Fibroblast of lung (primary cell): ENCODE measurements around the gene SCYGR1.

ENCODE experiments used
- EZH2 ChIP-seq: IDR thresholded peaks from 2 replicates; pipeline ENCODE4 v1.5.1; 2012; ENCODE audit warnings: low read length, control low read depth, mild to moderate bottlenecking; ENCODE audit errors: missing control alignments
- TF ChIP-seq, protein P1 (sequence below), 2 donors: IDR thresholded peaks in 1 of 2; conservative IDR thresholded peaks in 1 of 2; 1 replicate in 1 of 2; 2 replicates in 1 of 2; pipeline ENCODE4 v1.5.1; 2011 to 2012; ENCODE audit warnings: low read length in 2 of 2, control low read depth in 1 of 2, inconsistent platforms in 1 of 2, low read depth in 1 of 2, mild to moderate bottlenecking in 1 of 2

DNA sequence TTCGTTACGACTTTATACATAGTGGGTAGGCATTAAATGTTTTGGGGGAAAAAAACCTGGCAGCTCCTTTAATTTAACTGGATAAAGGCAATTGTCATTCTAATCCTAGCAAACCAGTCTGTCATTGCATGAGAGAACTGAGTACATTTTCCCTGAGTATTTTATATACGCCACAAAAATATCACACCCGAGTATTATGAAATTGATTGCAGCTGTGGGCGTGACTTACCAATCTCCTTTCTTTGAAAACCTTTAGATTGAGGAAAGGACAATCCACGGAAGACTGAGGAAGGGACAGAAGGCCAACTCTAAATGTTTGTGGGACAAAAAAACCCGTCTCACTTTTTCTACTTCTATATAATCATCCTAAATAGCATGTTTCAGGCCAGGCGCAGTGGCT lies 17.7 kb downstream of the SCYGR1 start:
- TF ChIP-seq EZH2, result no peak
- TF ChIP-seq, protein P1, sequence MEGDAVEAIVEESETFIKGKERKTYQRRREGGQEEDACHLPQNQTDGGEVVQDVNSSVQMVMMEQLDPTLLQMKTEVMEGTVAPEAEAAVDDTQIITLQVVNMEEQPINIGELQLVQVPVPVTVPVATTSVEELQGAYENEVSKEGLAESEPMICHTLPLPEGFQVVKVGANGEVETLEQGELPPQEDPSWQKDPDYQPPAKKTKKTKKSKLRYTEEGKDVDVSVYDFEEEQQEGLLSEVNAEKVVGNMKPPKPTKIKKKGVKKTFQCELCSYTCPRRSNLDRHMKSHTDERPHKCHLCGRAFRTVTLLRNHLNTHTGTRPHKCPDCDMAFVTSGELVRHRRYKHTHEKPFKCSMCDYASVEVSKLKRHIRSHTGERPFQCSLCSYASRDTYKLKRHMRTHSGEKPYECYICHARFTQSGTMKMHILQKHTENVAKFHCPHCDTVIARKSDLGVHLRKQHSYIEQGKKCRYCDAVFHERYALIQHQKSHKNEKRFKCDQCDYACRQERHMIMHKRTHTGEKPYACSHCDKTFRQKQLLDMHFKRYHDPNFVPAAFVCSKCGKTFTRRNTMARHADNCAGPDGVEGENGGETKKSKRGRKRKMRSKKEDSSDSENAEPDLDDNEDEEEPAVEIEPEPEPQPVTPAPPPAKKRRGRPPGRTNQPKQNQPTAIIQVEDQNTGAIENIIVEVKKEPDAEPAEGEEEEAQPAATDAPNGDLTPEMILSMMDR (conservative IDR thresholded peaks at IDR 0.05 in 1 of 2, IDR thresholded peaks at IDR 0.05 in 1 of 2; ENCODE audit: low read depth in 1 of 2, low read length in 2 of 2), result no peak
